Mammary microvascular endothelial cell (primary cell): Measurements from ENCODE around the gene CLDN12. TPM values are rescaled to one million over a fixed set of nuclear protein-coding genes. Genes with fewer than 3 reads are reported as not detected.

ENCODE experiments used
- total RNA-seq: library from RNA; depleted of rRNA; stranded (reverse); fragments of >200 nt; gene quantifications from 2 replicates; pipeline ENCODE4 v1.2.3, GENCODE V29; 2015

CLDN12 gene
- 3.2 and 3.8 TPM in 2 replicates for total RNA-seq

DNA sequence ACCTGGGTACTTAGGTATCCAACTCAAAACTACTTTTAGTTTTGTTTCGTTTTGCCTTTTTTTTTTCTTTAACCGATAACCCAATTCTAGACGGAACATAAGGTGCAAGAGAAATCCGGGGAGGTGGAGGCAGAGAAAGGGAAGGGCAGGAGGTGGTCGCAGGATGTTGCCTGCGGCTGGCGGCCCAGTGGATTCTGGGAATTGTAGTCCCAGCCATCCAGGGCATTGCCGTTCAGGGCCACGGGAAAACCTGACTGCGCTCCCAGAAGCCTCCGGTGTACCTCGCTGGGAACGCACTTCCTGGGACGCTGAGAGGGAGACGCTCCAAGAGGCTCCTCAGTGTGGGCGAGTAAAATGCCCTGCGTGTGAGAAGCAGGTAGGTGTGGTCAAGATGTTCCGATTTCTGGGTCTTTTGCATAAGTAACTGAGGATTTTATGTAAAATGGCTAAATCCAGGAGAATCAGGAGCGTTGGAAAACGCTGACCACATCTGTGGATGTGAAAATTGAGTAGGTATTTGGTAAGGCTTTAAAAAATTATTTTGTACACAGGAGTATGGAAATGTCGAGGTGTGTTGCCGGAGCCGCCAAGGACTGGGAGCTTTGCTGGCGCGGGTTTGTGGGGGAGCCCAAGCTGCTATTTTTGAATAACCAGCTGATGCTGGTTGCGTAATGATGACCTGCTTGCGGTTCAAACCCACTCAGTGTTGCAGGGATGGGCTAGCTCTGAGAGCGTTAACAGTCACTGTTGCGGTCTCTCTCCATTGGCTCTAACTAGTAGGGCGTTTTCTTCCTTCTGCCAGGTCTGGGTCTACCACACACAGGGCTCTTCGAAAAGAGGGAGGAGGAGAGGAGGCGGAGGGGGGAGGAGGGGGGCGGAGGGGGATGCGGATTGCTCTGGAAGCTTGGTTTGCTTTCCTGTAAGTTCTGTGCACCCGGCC is at the start of gene CLDN12:
Gene CLDN12 (plus strand): TSS at position 288 of the 940 bp plus-strand sequence. CDS start 9,216 bp downstream, outside the sequence.

Other genes starting within 250 kb of the CLDN12 start
- 25.1 and 27.2 TPM in 2 replicates for gene STEAP1, start 249.0 kb upstream of the CLDN12 start, total RNA-seq
- 0.54 and 0.80 TPM in 2 replicates for gene STEAP2, start 191.7 kb upstream of the CLDN12 start, total RNA-seq
- gene CFAP69, start 158.3 kb upstream of the CLDN12 start, total RNA-seq, result 0.27 and 0.74 TPM in 2 replicates
- not detected in 2 replicates for gene FAM237B, start 82.2 kb upstream of the CLDN12 start, total RNA-seq
- 12.8 and 16.5 TPM in 2 replicates for gene GTPBP10, start 56.7 kb upstream of the CLDN12 start, total RNA-seq
- not detected in 2 replicates for gene PTTG1IP2, start 66.2 kb downstream of the CLDN12 start, total RNA-seq
- 4.7 and 11.4 TPM in 2 replicates for gene CDK14, start 192.9 kb downstream of the CLDN12 start, total RNA-seq